ENCODE results near the gene SERTAD4.

- TF ChIP-seq CTCF (IDR thresholded peaks at IDR 0.05) (no peak), POLR2A (IDR thresholded peaks at IDR 0.05) (peak; percentile 16), EP300 (IDR thresholded peaks at IDR 0.05; ENCODE audit: low read depth) (no peak), POLR2AphosphoS5 (IDR thresholded peaks at IDR 0.05) (no peak)
These were observed 1.1 kb downstream of the SERTAD4 start for GRCh38 chr1:210233495-210234328.
